WTC11 (cell line): Measurements from ENCODE around the gene CEP57L1. TPM values are rescaled to one million over a fixed set of nuclear protein-coding genes. Genes with fewer than 3 reads are reported as not detected.

ENCODE experiments used
- ATAC-seq: fragments of 200-7000 bp; cut with Tn5 transposase; 2 replicates; pipeline ENCODE4 v1.10.0; 2021; ENCODE audit warnings: mild to moderate bottlenecking, moderate library complexity
- CTCF ChIA-PET: fragments of 300-600 bp; sonication (Branson Sonifier 250); formaldehyde crosslinking; loops from one replicate; lab custom pipeline; 2021; ENCODE audit warnings: antibody characterized with exemption; lab: Charles Lee
- POLR2A ChIA-PET: fragments of 350-600 bp; sonication (Branson Sonifier 250); formaldehyde crosslinking; loops from one replicate; lab custom pipeline; 2021; ENCODE audit warnings: antibody characterized with exemption; lab: Charles Lee
- DNase-seq: peaks from one replicate; pipeline ENCODE4 v3.0.0; 2021; ENCODE audit warnings: low spot score
- H3K27ac Mint-ChIP-seq: 2 replicates; pipeline ENCODE4 v1.8.0; 2021; ENCODE audit warnings: mixed read lengths
- H3K27me3 Mint-ChIP-seq: 2 replicates; pipeline ENCODE4 v1.8.0; 2021; ENCODE audit warnings: low read depth, mild to moderate bottlenecking, moderate library complexity, mixed read lengths
- H3K36me3 Mint-ChIP-seq: 2 replicates; pipeline ENCODE4 v1.8.0; 2021; ENCODE audit warnings: mixed read lengths
- H3K4me1 Mint-ChIP-seq: 2 replicates; pipeline ENCODE4 v1.8.0; 2022; ENCODE audit warnings: mixed read lengths
- H3K4me3 Mint-ChIP-seq: 2 replicates; pipeline ENCODE4 v1.8.0; 2021; ENCODE audit warnings: mild to moderate bottlenecking, moderate library complexity, mixed read lengths
- H3K9me3 Mint-ChIP-seq: 2 replicates; pipeline ENCODE4 v1.8.0; 2021; ENCODE audit warnings: mixed read lengths
- ATF1 ChIP-seq: sonication (generic); formaldehyde crosslinking; IDR thresholded peaks from 2 replicates; pipeline ENCODE4 v1.8.1; 2023; ENCODE audit warnings: mild to moderate bottlenecking, moderate library complexity, missing genetic modification reagents
- CREB1 ChIP-seq: sonication (generic); formaldehyde crosslinking; IDR thresholded peaks from 2 replicates; pipeline ENCODE4 v1.8.0; 2023; ENCODE audit warnings: mild to moderate bottlenecking, missing genetic modification reagents
- ELF4 ChIP-seq: sonication (generic); formaldehyde crosslinking; IDR thresholded peaks from 2 replicates; pipeline ENCODE4 v1.8.1; 2022; ENCODE audit warnings: low read depth, mild to moderate bottlenecking, moderate library complexity, missing genetic modification reagents
- EMX1 ChIP-seq: fragments of 250-450 bp; sonication (Bioruptor Pico); IDR thresholded peaks from 2 replicates; pipeline ENCODE4 v1.8.0; 2021; ENCODE audit warnings: mild to moderate bottlenecking
- FOXK1 ChIP-seq: sonication (generic); formaldehyde crosslinking; IDR thresholded peaks from 2 replicates; pipeline ENCODE4 v1.8.0; 2022; ENCODE audit warnings: mild to moderate bottlenecking, moderate library complexity, missing genetic modification reagents
- JAZF1 ChIP-seq: fragments of 250-450 bp; sonication (Bioruptor Pico); IDR thresholded peaks from 2 replicates; pipeline ENCODE4 v1.9.0; 2021; ENCODE audit warnings: moderate library complexity, mild to moderate bottlenecking, inconsistent platforms
- JUN ChIP-seq: sonication (generic); formaldehyde crosslinking; IDR thresholded peaks from 2 replicates; pipeline ENCODE4 v1.8.0; 2023; ENCODE audit warnings: mild to moderate bottlenecking, missing genetic modification reagents
- NR1H2 ChIP-seq: sonication (generic); formaldehyde crosslinking; IDR thresholded peaks from 2 replicates; pipeline ENCODE4 v1.9.0; 2021; ENCODE audit warnings: mild to moderate bottlenecking, moderate library complexity, missing genetic modification reagents
- NR2C2 ChIP-seq: sonication (generic); formaldehyde crosslinking; IDR thresholded peaks from 2 replicates; pipeline ENCODE4 v1.8.0; 2022; ENCODE audit warnings: mild to moderate bottlenecking, missing genetic modification reagents
- OVOL2 ChIP-seq: fragments of 250-450 bp; sonication (Bioruptor Pico); IDR thresholded peaks from 2 replicates; pipeline ENCODE4 v1.9.0; 2021; ENCODE audit warnings: mild to moderate bottlenecking, borderline replicate concordance
- ZNF138 ChIP-seq: sonication (generic); formaldehyde crosslinking; conservative IDR thresholded peaks from 2 replicates; pipeline ENCODE4 v1.8.1; 2022; ENCODE audit warnings: mild to moderate bottlenecking, moderate library complexity, missing genetic modification reagents
- ZNF219 ChIP-seq: sonication (generic); formaldehyde crosslinking; IDR thresholded peaks from 2 replicates; pipeline ENCODE4 v1.8.0; 2023; ENCODE audit warnings: missing genetic modification reagents, mild to moderate bottlenecking, borderline replicate concordance
- ZNF416 ChIP-seq: fragments of 250-450 bp; sonication (Bioruptor Pico); IDR thresholded peaks from 2 replicates; pipeline ENCODE4 v1.9.0; 2021; ENCODE audit warnings: mild to moderate bottlenecking, inconsistent platforms
- ZNF423 ChIP-seq: fragments of 250-450 bp; sonication (Bioruptor Pico); IDR thresholded peaks from 2 replicates; pipeline ENCODE4 v2.1.2; 2022; ENCODE audit warnings: mild to moderate bottlenecking, moderate library complexity
- ZNF671 ChIP-seq: fragments of 250-450 bp; sonication (Bioruptor Pico); IDR thresholded peaks from 2 replicates; pipeline ENCODE4 v1.8.0; 2021; ENCODE audit warnings: mild to moderate bottlenecking
- total RNA-seq: library from RNA; stranded (reverse); gene quantifications from 3 replicates; pipeline ENCODE4 v1.2.3, GENCODE V29; 2021
- TF ChIP-seq, protein P1 (sequence below): sonication (generic); formaldehyde crosslinking; IDR thresholded peaks from 2 replicates; pipeline ENCODE4 v1.8.1; 2023; ENCODE audit warnings: mild to moderate bottlenecking, missing genetic modification reagents, borderline replicate concordance
- TF ChIP-seq, protein P2 (sequence below): fragments of 250-450 bp; sonication (Bioruptor Pico); IDR thresholded peaks from 2 replicates; pipeline ENCODE4 v1.9.0; 2021; ENCODE audit warnings: mild to moderate bottlenecking
- TF ChIP-seq, protein P3 (sequence below): fragments of 250-450 bp; sonication (Bioruptor Pico); IDR thresholded peaks from 2 replicates; pipeline ENCODE4 v1.8.0; 2021; ENCODE audit warnings: mild to moderate bottlenecking
- TF ChIP-seq, protein P4 (sequence below): sonication (generic); formaldehyde crosslinking; IDR thresholded peaks from 2 replicates; pipeline ENCODE4 v1.8.0; 2023; ENCODE audit warnings: missing genetic modification reagents
- TF ChIP-seq, protein P5 (sequence below): fragments of 250-450 bp; sonication (Bioruptor Pico); conservative IDR thresholded peaks from 2 replicates; pipeline ENCODE4 v1.9.0; 2021; ENCODE audit warnings: mild to moderate bottlenecking
- TF ChIP-seq, protein P6 (sequence below): sonication (generic); formaldehyde crosslinking; IDR thresholded peaks from 2 replicates; pipeline ENCODE4 v1.8.1; 2023; ENCODE audit warnings: mild to moderate bottlenecking, missing genetic modification reagents, moderate library complexity
- TF ChIP-seq, protein P7 (sequence below): sonication (generic); formaldehyde crosslinking; IDR thresholded peaks from 2 replicates; pipeline ENCODE4 v1.8.0; 2023; ENCODE audit warnings: missing genetic modification reagents, mild to moderate bottlenecking, borderline replicate concordance

The CEP57L1 gene
- total RNA-seq, 1 experiment from 2014 or later: 13.1 TPM

DNA sequence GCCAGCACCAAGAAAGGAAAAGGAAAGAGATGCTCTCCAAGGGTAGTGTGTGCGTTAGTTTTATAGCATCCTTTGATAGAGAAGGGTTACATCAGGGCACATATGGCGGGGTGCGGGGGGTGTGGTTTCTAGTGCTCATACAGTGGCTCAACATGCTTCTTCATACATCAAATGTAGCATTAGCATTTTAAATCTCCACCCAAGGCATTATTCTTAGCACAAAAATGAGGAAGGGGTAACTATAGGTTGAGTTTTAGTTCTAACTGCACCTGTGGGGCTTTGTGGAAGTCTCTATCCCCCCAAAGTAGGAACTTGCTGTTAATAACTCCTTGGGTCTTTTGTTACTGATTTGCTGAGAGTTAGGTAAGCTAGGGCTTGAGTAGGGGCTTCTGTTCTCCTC lies 89.3 kb downstream of the CEP57L1 start (continued):
- TF ChIP-seq, protein P1, sequence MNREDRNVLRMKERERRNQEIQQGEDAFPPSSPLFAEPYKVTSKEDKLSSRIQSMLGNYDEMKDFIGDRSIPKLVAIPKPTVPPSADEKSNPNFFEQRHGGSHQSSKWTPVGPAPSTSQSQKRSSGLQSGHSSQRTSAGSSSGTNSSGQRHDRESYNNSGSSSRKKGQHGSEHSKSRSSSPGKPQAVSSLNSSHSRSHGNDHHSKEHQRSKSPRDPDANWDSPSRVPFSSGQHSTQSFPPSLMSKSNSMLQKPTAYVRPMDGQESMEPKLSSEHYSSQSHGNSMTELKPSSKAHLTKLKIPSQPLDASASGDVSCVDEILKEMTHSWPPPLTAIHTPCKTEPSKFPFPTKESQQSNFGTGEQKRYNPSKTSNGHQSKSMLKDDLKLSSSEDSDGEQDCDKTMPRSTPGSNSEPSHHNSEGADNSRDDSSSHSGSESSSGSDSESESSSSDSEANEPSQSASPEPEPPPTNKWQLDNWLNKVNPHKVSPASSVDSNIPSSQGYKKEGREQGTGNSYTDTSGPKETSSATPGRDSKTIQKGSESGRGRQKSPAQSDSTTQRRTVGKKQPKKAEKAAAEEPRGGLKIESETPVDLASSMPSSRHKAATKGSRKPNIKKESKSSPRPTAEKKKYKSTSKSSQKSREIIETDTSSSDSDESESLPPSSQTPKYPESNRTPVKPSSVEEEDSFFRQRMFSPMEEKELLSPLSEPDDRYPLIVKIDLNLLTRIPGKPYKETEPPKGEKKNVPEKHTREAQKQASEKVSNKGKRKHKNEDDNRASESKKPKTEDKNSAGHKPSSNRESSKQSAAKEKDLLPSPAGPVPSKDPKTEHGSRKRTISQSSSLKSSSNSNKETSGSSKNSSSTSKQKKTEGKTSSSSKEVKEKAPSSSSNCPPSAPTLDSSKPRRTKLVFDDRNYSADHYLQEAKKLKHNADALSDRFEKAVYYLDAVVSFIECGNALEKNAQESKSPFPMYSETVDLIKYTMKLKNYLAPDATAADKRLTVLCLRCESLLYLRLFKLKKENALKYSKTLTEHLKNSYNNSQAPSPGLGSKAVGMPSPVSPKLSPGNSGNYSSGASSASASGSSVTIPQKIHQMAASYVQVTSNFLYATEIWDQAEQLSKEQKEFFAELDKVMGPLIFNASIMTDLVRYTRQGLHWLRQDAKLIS (CRISPR knock-in tag): no peak
- TF ChIP-seq CREB1 (CRISPR knock-in tag) (no peak), ZNF138 (CRISPR knock-in tag) (no peak), EMX1 (CRISPR knock-in tag) (no peak), JAZF1 (no peak), ATF1 (no peak), FOXK1 (CRISPR knock-in tag) (no peak), NR1H2 (CRISPR knock-in tag) (no peak)
- TF ChIP-seq, protein P2, sequence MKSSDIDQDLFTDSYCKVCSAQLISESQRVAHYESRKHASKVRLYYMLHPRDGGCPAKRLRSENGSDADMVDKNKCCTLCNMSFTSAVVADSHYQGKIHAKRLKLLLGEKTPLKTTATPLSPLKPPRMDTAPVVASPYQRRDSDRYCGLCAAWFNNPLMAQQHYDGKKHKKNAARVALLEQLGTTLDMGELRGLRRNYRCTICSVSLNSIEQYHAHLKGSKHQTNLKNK (CRISPR knock-in tag): no peak
- TF ChIP-seq, protein P3, sequence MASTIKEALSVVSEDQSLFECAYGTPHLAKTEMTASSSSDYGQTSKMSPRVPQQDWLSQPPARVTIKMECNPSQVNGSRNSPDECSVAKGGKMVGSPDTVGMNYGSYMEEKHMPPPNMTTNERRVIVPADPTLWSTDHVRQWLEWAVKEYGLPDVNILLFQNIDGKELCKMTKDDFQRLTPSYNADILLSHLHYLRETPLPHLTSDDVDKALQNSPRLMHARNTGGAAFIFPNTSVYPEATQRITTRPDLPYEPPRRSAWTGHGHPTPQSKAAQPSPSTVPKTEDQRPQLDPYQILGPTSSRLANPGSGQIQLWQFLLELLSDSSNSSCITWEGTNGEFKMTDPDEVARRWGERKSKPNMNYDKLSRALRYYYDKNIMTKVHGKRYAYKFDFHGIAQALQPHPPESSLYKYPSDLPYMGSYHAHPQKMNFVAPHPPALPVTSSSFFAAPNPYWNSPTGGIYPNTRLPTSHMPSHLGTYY (CRISPR knock-in tag): no peak
- TF ChIP-seq, protein P4, sequence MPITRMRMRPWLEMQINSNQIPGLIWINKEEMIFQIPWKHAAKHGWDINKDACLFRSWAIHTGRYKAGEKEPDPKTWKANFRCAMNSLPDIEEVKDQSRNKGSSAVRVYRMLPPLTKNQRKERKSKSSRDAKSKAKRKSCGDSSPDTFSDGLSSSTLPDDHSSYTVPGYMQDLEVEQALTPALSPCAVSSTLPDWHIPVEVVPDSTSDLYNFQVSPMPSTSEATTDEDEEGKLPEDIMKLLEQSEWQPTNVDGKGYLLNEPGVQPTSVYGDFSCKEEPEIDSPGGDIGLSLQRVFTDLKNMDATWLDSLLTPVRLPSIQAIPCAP: no peak

DNA sequence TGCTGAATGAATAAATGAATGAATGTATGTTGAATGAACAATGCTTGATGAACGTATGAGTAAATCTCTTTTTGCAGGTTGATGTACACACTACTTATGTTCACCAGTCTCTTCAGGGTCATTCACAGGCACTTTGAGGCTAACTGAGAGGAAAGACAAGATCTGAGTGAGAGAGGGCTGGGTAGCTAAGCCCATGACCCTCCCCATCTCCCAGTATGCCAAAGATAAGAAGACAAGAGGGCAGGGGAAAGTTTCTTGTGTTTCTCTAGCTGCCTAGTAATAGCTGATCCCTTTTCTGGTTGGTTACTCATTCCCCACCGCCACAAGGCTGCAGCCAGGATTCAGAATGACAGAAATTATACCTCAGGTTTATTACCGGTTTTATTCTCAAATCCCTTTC lies 90.7 kb downstream of the CEP57L1 start:
- DNase-seq (no peak), ATAC-seq (no peak)
- 0 out of 2 replicates have a peak, but pooled peaks cover 2% of the 10 kb centered on the region for H3K27me3 Mint-ChIP-seq
- peaks cover 16% of the 10 kb centered on the region for H3K9me3 Mint-ChIP-seq
- H3K36me3 Mint-ChIP-seq: peaks cover 7% of the 10 kb centered on the region
- ChIA-PET CTCF (interaction anchor here (0.9 kb wide), 1 partner anchor 198 kb away, joined by 3 read pairs; no protein-coding TSS in a partner anchor), POLR2A (no interaction called here)
- no peak overlapping the region for H3K4me3 Mint-ChIP-seq
- H3K27ac Mint-ChIP-seq: no peak overlapping the region
- peaks cover 24% of the 10 kb centered on the region for H3K4me1 Mint-ChIP-seq
- TF ChIP-seq ATF1 (no peak), NR1H2 (CRISPR knock-in tag) (no peak), ZNF423 (CRISPR knock-in tag) (no peak), ELF4 (CRISPR knock-in tag) (no peak), ZNF416 (CRISPR knock-in tag) (no peak), JUN (CRISPR knock-in tag) (no peak), ZNF138 (CRISPR knock-in tag) (no peak), NR2C2 (CRISPR knock-in tag) (no peak), OVOL2 (no peak), ZNF671 (no peak), ZNF219 (CRISPR knock-in tag) (no peak), JAZF1 (no peak)
- TF ChIP-seq, protein P5, sequence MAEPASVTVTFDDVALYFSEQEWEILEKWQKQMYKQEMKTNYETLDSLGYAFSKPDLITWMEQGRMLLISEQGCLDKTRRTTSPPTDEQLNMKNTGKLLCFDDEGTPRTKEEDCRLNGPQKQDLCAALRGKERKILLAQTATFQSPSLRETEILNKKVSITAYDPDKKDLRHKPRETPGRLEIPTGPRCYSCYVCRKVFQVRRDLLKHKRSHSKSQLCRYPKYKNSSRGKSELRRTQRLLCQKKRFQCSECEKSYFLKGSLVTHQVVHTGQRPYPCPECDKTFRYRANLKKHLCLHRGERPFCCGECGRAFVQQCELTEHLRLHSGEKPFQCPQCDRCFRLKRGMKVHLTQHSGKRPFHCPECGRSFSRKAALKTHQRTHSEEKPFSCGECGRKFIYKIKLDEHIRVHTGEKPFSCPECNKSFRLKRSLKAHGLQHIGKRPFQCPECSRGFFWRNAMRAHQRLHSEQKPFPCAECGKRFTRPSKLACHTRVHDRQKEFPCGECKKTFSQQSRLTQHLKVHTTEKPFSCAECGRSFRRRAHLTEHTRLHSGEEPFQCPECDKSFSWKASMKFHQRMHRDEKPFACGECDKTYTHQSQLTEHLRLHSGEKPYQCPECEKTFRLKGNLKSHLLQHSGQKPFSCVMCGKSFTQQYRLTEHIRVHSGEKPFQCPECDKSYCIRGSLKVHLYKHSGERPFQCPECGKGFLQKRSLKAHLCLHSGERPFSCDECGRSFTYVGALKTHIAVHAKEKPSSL: no peak
- TF ChIP-seq, protein P6, sequence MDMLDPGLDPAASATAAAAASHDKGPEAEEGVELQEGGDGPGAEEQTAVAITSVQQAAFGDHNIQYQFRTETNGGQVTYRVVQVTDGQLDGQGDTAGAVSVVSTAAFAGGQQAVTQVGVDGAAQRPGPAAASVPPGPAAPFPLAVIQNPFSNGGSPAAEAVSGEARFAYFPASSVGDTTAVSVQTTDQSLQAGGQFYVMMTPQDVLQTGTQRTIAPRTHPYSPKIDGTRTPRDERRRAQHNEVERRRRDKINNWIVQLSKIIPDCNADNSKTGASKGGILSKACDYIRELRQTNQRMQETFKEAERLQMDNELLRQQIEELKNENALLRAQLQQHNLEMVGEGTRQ (CRISPR knock-in tag): no peak
- TF ChIP-seq, protein P7, sequence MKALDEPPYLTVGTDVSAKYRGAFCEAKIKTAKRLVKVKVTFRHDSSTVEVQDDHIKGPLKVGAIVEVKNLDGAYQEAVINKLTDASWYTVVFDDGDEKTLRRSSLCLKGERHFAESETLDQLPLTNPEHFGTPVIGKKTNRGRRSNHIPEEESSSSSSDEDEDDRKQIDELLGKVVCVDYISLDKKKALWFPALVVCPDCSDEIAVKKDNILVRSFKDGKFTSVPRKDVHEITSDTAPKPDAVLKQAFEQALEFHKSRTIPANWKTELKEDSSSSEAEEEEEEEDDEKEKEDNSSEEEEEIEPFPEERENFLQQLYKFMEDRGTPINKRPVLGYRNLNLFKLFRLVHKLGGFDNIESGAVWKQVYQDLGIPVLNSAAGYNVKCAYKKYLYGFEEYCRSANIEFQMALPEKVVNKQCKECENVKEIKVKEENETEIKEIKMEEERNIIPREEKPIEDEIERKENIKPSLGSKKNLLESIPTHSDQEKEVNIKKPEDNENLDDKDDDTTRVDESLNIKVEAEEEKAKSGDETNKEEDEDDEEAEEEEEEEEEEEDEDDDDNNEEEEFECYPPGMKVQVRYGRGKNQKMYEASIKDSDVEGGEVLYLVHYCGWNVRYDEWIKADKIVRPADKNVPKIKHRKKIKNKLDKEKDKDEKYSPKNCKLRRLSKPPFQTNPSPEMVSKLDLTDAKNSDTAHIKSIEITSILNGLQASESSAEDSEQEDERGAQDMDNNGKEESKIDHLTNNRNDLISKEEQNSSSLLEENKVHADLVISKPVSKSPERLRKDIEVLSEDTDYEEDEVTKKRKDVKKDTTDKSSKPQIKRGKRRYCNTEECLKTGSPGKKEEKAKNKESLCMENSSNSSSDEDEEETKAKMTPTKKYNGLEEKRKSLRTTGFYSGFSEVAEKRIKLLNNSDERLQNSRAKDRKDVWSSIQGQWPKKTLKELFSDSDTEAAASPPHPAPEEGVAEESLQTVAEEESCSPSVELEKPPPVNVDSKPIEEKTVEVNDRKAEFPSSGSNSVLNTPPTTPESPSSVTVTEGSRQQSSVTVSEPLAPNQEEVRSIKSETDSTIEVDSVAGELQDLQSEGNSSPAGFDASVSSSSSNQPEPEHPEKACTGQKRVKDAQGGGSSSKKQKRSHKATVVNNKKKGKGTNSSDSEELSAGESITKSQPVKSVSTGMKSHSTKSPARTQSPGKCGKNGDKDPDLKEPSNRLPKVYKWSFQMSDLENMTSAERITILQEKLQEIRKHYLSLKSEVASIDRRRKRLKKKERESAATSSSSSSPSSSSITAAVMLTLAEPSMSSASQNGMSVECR (CRISPR knock-in tag): no peak
